Measurements from ENCODE around the gene ODAD2.

DNA sequence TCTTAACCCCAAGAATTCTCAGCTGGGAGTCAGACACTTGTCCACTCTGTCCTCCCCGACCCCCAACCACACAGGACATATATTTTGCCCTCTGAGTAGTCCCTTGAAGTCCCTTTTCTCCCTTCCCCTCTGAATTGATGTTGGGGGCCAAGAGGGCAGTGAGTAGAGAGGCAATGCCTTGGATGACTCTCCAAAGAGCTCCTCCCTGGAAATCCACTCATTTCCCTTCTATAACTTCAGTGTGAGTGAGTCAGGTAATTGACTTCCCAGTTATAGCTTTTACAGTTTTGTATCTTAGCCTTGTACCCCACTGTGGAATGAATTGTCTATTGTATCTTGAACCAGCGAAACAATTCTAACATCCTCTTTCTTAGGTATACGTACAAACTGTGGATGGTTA, 9.2 kb upstream of the ODAD2 start:
- TF ChIP-seq, protein P1, sequence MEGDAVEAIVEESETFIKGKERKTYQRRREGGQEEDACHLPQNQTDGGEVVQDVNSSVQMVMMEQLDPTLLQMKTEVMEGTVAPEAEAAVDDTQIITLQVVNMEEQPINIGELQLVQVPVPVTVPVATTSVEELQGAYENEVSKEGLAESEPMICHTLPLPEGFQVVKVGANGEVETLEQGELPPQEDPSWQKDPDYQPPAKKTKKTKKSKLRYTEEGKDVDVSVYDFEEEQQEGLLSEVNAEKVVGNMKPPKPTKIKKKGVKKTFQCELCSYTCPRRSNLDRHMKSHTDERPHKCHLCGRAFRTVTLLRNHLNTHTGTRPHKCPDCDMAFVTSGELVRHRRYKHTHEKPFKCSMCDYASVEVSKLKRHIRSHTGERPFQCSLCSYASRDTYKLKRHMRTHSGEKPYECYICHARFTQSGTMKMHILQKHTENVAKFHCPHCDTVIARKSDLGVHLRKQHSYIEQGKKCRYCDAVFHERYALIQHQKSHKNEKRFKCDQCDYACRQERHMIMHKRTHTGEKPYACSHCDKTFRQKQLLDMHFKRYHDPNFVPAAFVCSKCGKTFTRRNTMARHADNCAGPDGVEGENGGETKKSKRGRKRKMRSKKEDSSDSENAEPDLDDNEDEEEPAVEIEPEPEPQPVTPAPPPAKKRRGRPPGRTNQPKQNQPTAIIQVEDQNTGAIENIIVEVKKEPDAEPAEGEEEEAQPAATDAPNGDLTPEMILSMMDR (IDR thresholded peaks at IDR 0.05), result no peak
- TF ChIP-seq GRHL2 (CRISPR knock-in tag; IDR thresholded peaks at IDR 0.05; ENCODE audit: insufficient replicate concordance, severe bottlenecking) (no peak), AFF4 (CRISPR knock-in tag; IDR thresholded peaks at IDR 0.05; ENCODE audit: borderline replicate concordance) (no peak), PRDM15 (CRISPR knock-in tag; IDR thresholded peaks at IDR 0.05) (no peak), FOXP1 (CRISPR knock-in tag; IDR thresholded peaks at IDR 0.05; ENCODE audit: borderline replicate concordance) (no peak), ESRRA (CRISPR knock-in tag; IDR thresholded peaks at IDR 0.05; ENCODE audit: borderline replicate concordance) (no peak), HMGXB4 (CRISPR knock-in tag; IDR thresholded peaks at IDR 0.05) (no peak), ZNF671 (CRISPR knock-in tag; IDR thresholded peaks at IDR 0.05) (no peak), ETV6 (CRISPR knock-in tag; IDR thresholded peaks at IDR 0.05) (no peak), SP1 (CRISPR knock-in tag; conservative IDR thresholded peaks at IDR 0.05) (no peak), NFYB (CRISPR knock-in tag; conservative IDR thresholded peaks at IDR 0.05; ENCODE audit: low read depth) (no peak), ZBTB21 (CRISPR knock-in tag; IDR thresholded peaks at IDR 0.05; ENCODE audit: borderline replicate concordance) (no peak)
- TF ChIP-seq, protein P2, sequence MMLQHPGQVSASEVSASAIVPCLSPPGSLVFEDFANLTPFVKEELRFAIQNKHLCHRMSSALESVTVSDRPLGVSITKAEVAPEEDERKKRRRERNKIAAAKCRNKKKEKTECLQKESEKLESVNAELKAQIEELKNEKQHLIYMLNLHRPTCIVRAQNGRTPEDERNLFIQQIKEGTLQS (CRISPR knock-in tag; conservative IDR thresholded peaks at IDR 0.05), result no peak
- TF ChIP-seq, protein P3, sequence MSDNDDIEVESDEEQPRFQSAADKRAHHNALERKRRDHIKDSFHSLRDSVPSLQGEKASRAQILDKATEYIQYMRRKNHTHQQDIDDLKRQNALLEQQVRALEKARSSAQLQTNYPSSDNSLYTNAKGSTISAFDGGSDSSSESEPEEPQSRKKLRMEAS (CRISPR knock-in tag; IDR thresholded peaks at IDR 0.05), result no peak

Measured in WTC11 (cell line).